HCT116 (cell line): Measurements from ENCODE around the gene CLDN20. TPM values are rescaled to one million over a fixed set of nuclear protein-coding genes. Genes with fewer than 3 reads are reported as not detected.

Source experiments
- ATAC-seq: fragments of 200-7000 bp; cut with Tn5 transposase; 2 replicates; pipeline ENCODE4 v1.9.1; 2020; ENCODE audit warnings: mild to moderate bottlenecking, moderate library complexity
- Bru-seq: library from RNA; stranded (reverse); fragments of 400-500 nt; gene quantifications from one replicate; lab custom pipeline; 2021; lab: Mats Ljungman, UMichigan
- BruChase-seq, 2 experiments: library from RNA; stranded (reverse); fragments of 400-500 nt; gene quantifications; one replicate each; lab custom pipeline; 2021; lab: Mats Ljungman, UMichigan
- BruUV-seq: library from RNA; stranded (reverse); fragments of 400-500 nt; replicated peaks from 2 replicates; lab custom pipeline; 2021; lab: Mats Ljungman, UMichigan
- CTCF ChIA-PET: fragments of 300-600 bp; sonication (Branson Sonifier 250); formaldehyde crosslinking; loops from one replicate; lab custom pipeline; 2021; ENCODE audit warnings: antibody characterized with exemption; lab: Charles Lee
- POLR2A ChIA-PET: fragments of 300-600, 350-600 bp; sonication (Branson Sonifier 250); formaldehyde crosslinking; loops from one replicate; lab custom pipeline; 2021; ENCODE audit warnings: antibody characterized with exemption; lab: Charles Lee
- RAD21 ChIA-PET, 2 experiments: fragments of 300-600 bp; sonication (Branson Sonifier 250); formaldehyde crosslinking; loops; one replicate each; lab custom pipeline; 2023; ENCODE audit warnings: low total read pairs in 2 of 2; ENCODE audit not compliant: uncharacterized antibody in 2 of 2, unreplicated experiment in 2 of 2, low non-redundant PET in 1 of 2; lab: Charles Lee
- DNase-seq: peaks from one replicate; pipeline ENCODE4 v3.0.0-alpha.2; 2010; ENCODE audit warnings: low read depth, low spot score
- H2AFZ ChIP-seq: fragments of 200-600 bp; shearing (Covaris generic), sonication (generic); 2 replicates; pipeline ENCODE4 v1.6.1; 2017; ENCODE audit warnings: low read depth, mixed run types, mixed read lengths, antibody characterized with exemption, low read length; ENCODE audit not compliant: poor library complexity, severe bottlenecking
- H3K27ac ChIP-seq: 2 replicates; pipeline ENCODE4 v1.5.1; 2012; ENCODE audit warnings: low read depth, low read length
- H3K27me3 ChIP-seq: fragments of 200-600 bp; sonication (generic); 2 replicates; pipeline ENCODE4 v1.6.1; 2016; ENCODE audit warnings: mixed run types, low read length, mixed read lengths; ENCODE audit not compliant: insufficient read depth
- H3K36me3 ChIP-seq, 2 experiments: fragments of 200-500 bp in 1 of 2; fragments of 200-600 bp in 1 of 2; sonication (Bioruptor generic) in 1 of 2; sonication (generic) in 1 of 2; 2 replicates each; pipeline versions ENCODE4 v1.5.1 to v1.6.1; 2014 to 2016; ENCODE audit warnings: low read length in 2 of 2, inconsistent platforms in 1 of 2, mixed read lengths in 1 of 2, mixed run types in 1 of 2; ENCODE audit not compliant: insufficient read depth in 2 of 2, control insufficient read depth in 1 of 2
- H3K4me1 ChIP-seq, 2 experiments: fragments of 200-600 bp in 1 of 2; sonication (generic) in 1 of 2; 2 replicates each; pipeline versions ENCODE4 v1.5.1 to v1.6.1; 2012 to 2017; ENCODE audit warnings: low read length in 2 of 2, inconsistent platforms in 1 of 2, mild to moderate bottlenecking in 1 of 2, mixed read lengths in 1 of 2, mixed run types in 1 of 2, moderate library complexity in 1 of 2; ENCODE audit not compliant: insufficient read depth in 2 of 2, control insufficient read depth in 1 of 2
- H3K4me2 ChIP-seq: fragments of 200-600 bp; sonication (generic); 2 replicates; pipeline ENCODE4 v1.6.1; 2017; ENCODE audit warnings: mixed run types, low read length, mixed read lengths
- H3K4me3 ChIP-seq, 2 experiments: fragments of 200-600 bp in 1 of 2; sonication (generic) in 1 of 2; replicated peaks in 1 of 2; 2 replicates each; pipeline ENCODE4 v1.5.1; 2011 to 2016; ENCODE audit warnings: low read length in 2 of 2, control low read depth in 1 of 2, low read depth in 1 of 2, mild to moderate bottlenecking in 1 of 2, mixed read lengths in 1 of 2, mixed run types in 1 of 2
- H3K79me2 ChIP-seq: fragments of 200-600 bp; sonication (generic); 2 replicates; pipeline ENCODE4 v1.6.1; 2017; ENCODE audit warnings: mild to moderate bottlenecking, mixed run types, low read length, moderate library complexity, mixed read lengths; ENCODE audit not compliant: insufficient read depth
- H3K9ac ChIP-seq: fragments of 200-600 bp; sonication (generic); 2 replicates; pipeline ENCODE4 v1.6.1; 2016; ENCODE audit warnings: low read length, mixed read lengths
- H3K9me2 ChIP-seq: fragments of 200-600 bp; sonication (generic), shearing (Covaris generic); 2 replicates; pipeline ENCODE4 v1.6.1; 2017; ENCODE audit warnings: mixed run types, mild to moderate bottlenecking, moderate library complexity; ENCODE audit not compliant: insufficient read depth
- H3K9me3 ChIP-seq, 2 experiments: fragments of 200-500 bp in 1 of 2; fragments of 200-600 bp in 1 of 2; sonication (Bioruptor generic) in 1 of 2; sonication (generic) in 1 of 2; 2 replicates each; pipeline ENCODE4 v1.6.1; 2014 to 2017; ENCODE audit warnings: low read length in 2 of 2, mixed read lengths in 2 of 2, inconsistent platforms in 1 of 2, low read depth in 1 of 2, mild to moderate bottlenecking in 1 of 2, mixed run types in 1 of 2, moderate library complexity in 1 of 2; ENCODE audit not compliant: control insufficient read depth in 1 of 2, insufficient read depth in 1 of 2
- H4K20me1 ChIP-seq: fragments of 200-600 bp; sonication (generic), shearing (Covaris generic); 2 replicates; pipeline ENCODE4 v1.6.1; 2017; ENCODE audit warnings: mixed run types, mild to moderate bottlenecking, moderate library complexity; ENCODE audit not compliant: insufficient read depth
- CBX3 ChIP-seq: IDR thresholded peaks from 2 replicates; pipeline ENCODE4 v1.6.1; 2012; ENCODE audit warnings: low read depth
- EGR1 ChIP-seq: IDR thresholded peaks from 2 replicates; pipeline ENCODE4 v1.6.1; 2012; ENCODE audit warnings: low read depth
- ELF1 ChIP-seq: IDR thresholded peaks from 2 replicates; pipeline ENCODE4 v1.6.1; 2012; ENCODE audit warnings: low read depth, borderline replicate concordance
- EZH2 ChIP-seq: fragments of 200-600 bp; sonication (generic); IDR thresholded peaks from 2 replicates; pipeline ENCODE4 v1.6.1; 2017; ENCODE audit warnings: antibody characterized with exemption, mixed run types
- JUND ChIP-seq: IDR thresholded peaks from 2 replicates; pipeline ENCODE4 v1.6.1; 2012
- POLR2AphosphoS5 ChIP-seq: IDR thresholded peaks from 2 replicates; pipeline ENCODE4 v1.6.1; 2011; ENCODE audit warnings: mild to moderate bottlenecking, low read depth, low read length, moderate library complexity
- RAD21 ChIP-seq: IDR thresholded peaks from 2 replicates; pipeline ENCODE4 v1.6.1; 2012; ENCODE audit warnings: low read depth, mild to moderate bottlenecking
- SIN3A ChIP-seq: IDR thresholded peaks from 2 replicates; pipeline ENCODE4 v1.6.1; 2012; ENCODE audit warnings: low read depth
- SP1 ChIP-seq: IDR thresholded peaks from 2 replicates; pipeline ENCODE4 v1.6.1; 2012; ENCODE audit warnings: low read depth
- ZNF274 ChIP-seq: fragments of 200-500 bp; sonication (Bioruptor generic); IDR thresholded peaks from 2 replicates; pipeline ENCODE4 v1.6.1; 2014; ENCODE audit warnings: mild to moderate bottlenecking, low read depth, low read length, inconsistent platforms
- intact Hi-C: fragments of 100-400 bp; cut with micrococcal nuclease; formaldehyde crosslinking; loops from 2 replicates; pipeline ENCODE4 v1.10.0; 2022
- long read RNA-seq: library from polyadenylated mRNA; unstranded; transcript quantifications from one replicate; pipeline ENCODE4 v2.0.0, GENCODE V29; 2021; ENCODE audit not compliant: unreplicated experiment
- polyA plus RNA-seq: library from polyadenylated mRNA; unstranded; fragments of >200 nt; gene quantifications from 2 replicates; pipeline ENCODE4 v1.2.1, GENCODE V29; 2012; ENCODE audit warnings: missing spikeins
- total RNA-seq: library from RNA; stranded (reverse); gene quantifications from one replicate; pipeline ENCODE4 v1.2.1, GENCODE V29; 2021; ENCODE audit not compliant: unreplicated experiment

Gene CLDN20, protein sequence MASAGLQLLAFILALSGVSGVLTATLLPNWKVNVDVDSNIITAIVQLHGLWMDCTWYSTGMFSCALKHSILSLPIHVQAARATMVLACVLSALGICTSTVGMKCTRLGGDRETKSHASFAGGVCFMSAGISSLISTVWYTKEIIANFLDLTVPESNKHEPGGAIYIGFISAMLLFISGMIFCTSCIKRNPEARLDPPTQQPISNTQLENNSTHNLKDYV
- not detected for total RNA-seq
- 0.39 and 0.55 TPM in 2 replicates for polyA plus RNA-seq
- Bru-seq, nascent RNA = percentile 15 among the genes with signal in this experiment
- BruChase-seq, experiment 1, labeled RNA remaining after a 6-hour chase = percentile 17 among the genes with signal in this experiment
- BruChase-seq, experiment 2, labeled RNA remaining after a 2-hour chase = percentile 10 among the genes with signal in this experiment
- long read RNA-seq = 0 reads

- ChIA-PET RAD21 (no interaction called here), POLR2A (no interaction called here), CTCF (no interaction called here)
- no peaks in the 10 kb centered on the region for H3K9me3 ChIP-seq
- no peaks in the 10 kb centered on the region for H4K20me1 ChIP-seq
- H3K27ac ChIP-seq = no peak within 1 kb of the TSS
- no peaks in the 10 kb centered on the region for H3K27me3 ChIP-seq
- BruUV-seq = no TSS peak
- no peaks in the 10 kb centered on the region for H3K9me2 ChIP-seq
- intact Hi-C loops = no loop called here
- no peak for DNase-seq
- no peaks in the 10 kb centered on the region; a peak in 1 of 4 replicates for H3K36me3 ChIP-seq
- no peaks in the 10 kb centered on the region for H3K79me2 ChIP-seq
- TF ChIP-seq SIN3A (no peak), ZNF274 (no peak), SP1 (no peak), EGR1 (no peak), CBX3 (no peak), EZH2 (no peak), ELF1 (no peak), RAD21 (no peak)
- ATAC-seq = no peak
- H3K9ac ChIP-seq = no peak within 1 kb of the TSS
- peaks cover 0 to 3% of the 10 kb centered on the region in 2 experiments; a peak in 1 of 4 replicates for H3K4me1 ChIP-seq
- no peak within 1 kb of the TSS for H2AFZ ChIP-seq
- no peak within 1 kb of the TSS for H3K4me3 ChIP-seq
- H3K4me2 ChIP-seq = no peak within 1 kb of the TSS
Measured at GRCh38 chr6:155263373-155264063, at the start of gene CLDN20. Gene CLDN20 (plus strand): TSS chr6:155264013. CDS start chr6:155275720, 11,707 bp downstream.

DNA sequence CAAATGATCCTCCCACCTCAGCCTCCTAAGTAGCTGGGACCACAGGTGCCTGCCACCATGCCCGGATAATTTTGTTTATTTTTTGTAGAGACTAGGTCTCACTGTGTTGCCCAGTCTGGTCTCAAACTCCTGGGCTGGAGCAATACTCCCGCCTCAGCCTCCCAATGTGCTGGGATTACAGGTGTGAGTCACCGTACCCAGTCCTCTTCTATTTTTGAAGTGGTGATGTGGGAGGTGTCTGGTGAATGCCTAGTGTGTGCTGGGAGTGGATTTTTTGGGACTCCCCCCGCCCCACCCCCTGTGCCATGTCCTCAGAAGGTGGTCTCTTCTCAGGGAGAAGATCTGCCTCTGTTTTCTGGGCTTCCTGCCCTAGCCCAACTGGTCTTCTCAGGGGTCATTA is 47.9 kb upstream of the CLDN20 start:
- Histone ChIP-seq H2AFZ (no peak overlapping the region), H4K20me1 (no peaks in the 10 kb centered on the region), H3K79me2 (no peaks in the 10 kb centered on the region), H3K36me3 (no peaks in the 10 kb centered on the region), H3K9me3 (no peaks in the 10 kb centered on the region), H3K9me2 (no peaks in the 10 kb centered on the region), H3K27ac (no peak overlapping the region), H3K4me2 (peak overlapping the region; percentile 21; the same call in 1 of the 2 replicates), H3K9ac (no peak overlapping the region), H3K4me1 (peaks cover 0 to 7% of the 10 kb centered on the region in 2 experiments; a peak in 2 of 4 replicates), H3K27me3 (no peaks in the 10 kb centered on the region), H3K4me3 (no peak overlapping the region)
- no peak for DNase-seq
- ATAC-seq = peak; percentile 62
- ChIA-PET RAD21 (no interaction called here), POLR2A (no interaction called here), CTCF (no interaction called here)
- intact Hi-C loops = no loop called here
- BruUV-seq = no TSS peak
- TF ChIP-seq POLR2AphosphoS5 = no peak
- TF ChIP-seq JUND = 0 out of 2 replicates have a peak, but pooled peaks have one; percentile 23
